ENCODE results near the gene TNPO1. TPM values are rescaled to one million over a fixed set of nuclear protein-coding genes. Genes with fewer than 3 reads are reported as not detected.
"Not testable (repeated sequence)": the region's sequence is repeated elsewhere in the genome, so short reads cannot be mapped to it uniquely, and the experiment has no call there.

The TNPO1 gene
- total and polyA plus RNA-seq, 12 donors, result 5.3 to 78.0 (median 67.5) TPM

- Histone ChIP-seq H3K27me3 (no peaks in the 10 kb centered on the region), H3K9me3 (no peaks in the 10 kb centered on the region), H3K36me3 (no peaks in the 10 kb centered on the region), H3K4me3 (no peak overlapping the region), H3K4me1 (no peaks in the 10 kb centered on the region), H3K27ac (no peak overlapping the region)
- DNase-seq (no peak), ATAC-seq (no peak)
- no peak for TF ChIP-seq CTCF (IDR thresholded peaks at IDR 0.05)
- intact Hi-C loops (cut with DNase I), result loop anchor here in 1 of 10 donors (5.0 kb wide), 1 partner anchor 239 kb away; no protein-coding TSS in a partner anchor
- WGBS, 2 donors, result 88 to 89% methylated on average over 4 of the region's 4 CpGs
Observed at GRCh38 chr5:72786676-72787075, 29.8 kb upstream of the TNPO1 start.

GRCh38 chr5:72788866-72789505, 27.5 kb upstream of the TNPO1 start:
- no peak for DNase-seq
- no peaks in the 10 kb centered on the region for H3K27me3 ChIP-seq
- no peaks in the 10 kb centered on the region for H3K36me3 ChIP-seq
- WGBS, 2 donors, result 57 to 87% methylated on average over 3 of the region's 3 CpGs
- intact Hi-C loops (cut with DNase I), result loop anchor here in 1 of 10 donors (5.0 kb wide), 1 partner anchor 242 kb away; no protein-coding TSS in a partner anchor
- ATAC-seq, result no peak
- no peaks in the 10 kb centered on the region for H3K4me1 ChIP-seq
- H3K9me3 ChIP-seq, result no peaks in the 10 kb centered on the region
- H3K27ac ChIP-seq, result no peak overlapping the region
- no peak for TF ChIP-seq CTCF (IDR thresholded peaks at IDR 0.05)
- H3K4me3 ChIP-seq, result no peak overlapping the region

GRCh38 chr5:72790186-72790585, 26.3 kb upstream of the TNPO1 start:
- intact Hi-C loops (cut with DNase I), result no loop called here
- 49 to 66% methylated on average over 1 of the region's 1 CpG for WGBS, 2 donors
- no peak for DNase-seq
- no peaks in the 10 kb centered on the region for H3K9me3 ChIP-seq
- H3K36me3 ChIP-seq, result no peaks in the 10 kb centered on the region
- no peaks in the 10 kb centered on the region for H3K4me1 ChIP-seq
- no peaks in the 10 kb centered on the region for H3K27me3 ChIP-seq
- no peak for TF ChIP-seq CTCF (IDR thresholded peaks at IDR 0.05)
- no peak for ATAC-seq
- no peak overlapping the region for H3K27ac ChIP-seq
- H3K4me3 ChIP-seq, result no peak overlapping the region

DNA sequence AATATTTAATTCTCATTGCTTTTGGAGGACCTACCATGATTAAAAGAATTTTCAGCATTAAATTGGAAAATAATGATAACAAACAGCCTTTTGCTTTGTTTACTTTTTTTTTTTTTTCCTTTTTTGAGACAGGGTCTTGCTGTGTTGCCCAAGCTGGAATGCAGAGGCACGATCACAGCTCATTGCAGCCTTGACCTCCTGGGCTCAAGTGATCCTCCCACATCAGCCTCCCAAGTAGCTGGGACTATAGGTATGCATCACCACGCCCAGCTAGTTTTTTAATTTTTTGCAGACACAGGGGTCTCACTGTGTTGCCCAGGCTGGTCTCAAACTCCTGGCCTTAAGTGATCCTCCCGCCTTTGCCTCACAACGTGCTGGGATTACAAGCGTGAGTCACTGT, 23.8 kb upstream of the TNPO1 start:
- H3K9me3 ChIP-seq; DNase-seq; H3K4me1 ChIP-seq; H3K27me3 ChIP-seq; intact Hi-C loops (cut with DNase I); H3K36me3 ChIP-seq; H3K27ac ChIP-seq; ATAC-seq; H3K4me3 ChIP-seq: not testable (repeated sequence)
- WGBS, 2 donors, result 87 to 93% methylated on average over 5 of the region's 5 CpGs

GRCh38 chr5:72796001-72796400, 20.5 kb upstream of the TNPO1 start:
- Histone ChIP-seq H3K4me3 (no peak overlapping the region), H3K4me1 (no peaks in the 10 kb centered on the region), H3K27ac (no peak overlapping the region), H3K36me3 (no peaks in the 10 kb centered on the region), H3K9me3 (no peaks in the 10 kb centered on the region), H3K27me3 (no peaks in the 10 kb centered on the region)
- WGBS, 2 donors, result 68 to 71% methylated on average over 3 of the region's 3 CpGs
- no peak for TF ChIP-seq CTCF (IDR thresholded peaks at IDR 0.05)
- no peak for ATAC-seq
- intact Hi-C loops (cut with DNase I), result no loop called here
- no peak for DNase-seq

Data from heart right ventricle (tissue), 16 donors.